Duodenal mucosa (tissue), 2 donors: ENCODE data around the gene CTNNA2.

Source experiments
- H3K27ac ChIP-seq: one replicate; pipeline ENCODE4 v1.7.0; 2013; ENCODE audit warnings: low read depth, low read length
- H3K27me3 ChIP-seq, 2 donors: one replicate each; pipeline ENCODE4 v1.7.0; 2013; ENCODE audit warnings: low read length in 2 of 2, control low read depth in 1 of 2; ENCODE audit not compliant: insufficient read depth in 2 of 2, control insufficient read depth in 1 of 2
- H3K36me3 ChIP-seq, 2 donors: one replicate each; pipeline ENCODE4 v1.7.0; 2013; ENCODE audit warnings: low read length in 2 of 2, control low read depth in 1 of 2; ENCODE audit not compliant: insufficient read depth in 2 of 2, control insufficient read depth in 1 of 2
- H3K4me1 ChIP-seq, 2 donors: one replicate each; pipeline ENCODE4 v1.7.0; 2013; ENCODE audit warnings: low read length in 2 of 2, control low read depth in 1 of 2; ENCODE audit not compliant: insufficient read depth in 2 of 2, control insufficient read depth in 1 of 2
- H3K4me3 ChIP-seq, 2 donors: one replicate each; pipeline ENCODE4 v1.7.0; 2013; ENCODE audit warnings: low read length in 2 of 2, low read depth in 1 of 2
- H3K9ac ChIP-seq, 2 donors: one replicate each; pipeline ENCODE4 v1.7.0; 2013; ENCODE audit warnings: low read length in 2 of 2, low read depth in 1 of 2
- H3K9me3 ChIP-seq, 2 donors: one replicate each; pipeline ENCODE4 v1.7.0; 2013; ENCODE audit warnings: low read length in 2 of 2, control low read depth in 1 of 2; ENCODE audit not compliant: control insufficient read depth in 1 of 2

The CTNNA2 gene

GRCh38 chr2:79695248-79695647 is 182.4 kb downstream of the CTNNA2 start:
- no peak overlapping the region for H3K9ac ChIP-seq
- H3K36me3 ChIP-seq = no peaks in the 10 kb centered on the region
- no peaks in the 10 kb centered on the region for H3K4me1 ChIP-seq
- H3K27ac ChIP-seq = no peak overlapping the region
- no peak overlapping the region for H3K4me3 ChIP-seq
- no peaks in the 10 kb centered on the region for H3K9me3 ChIP-seq
- H3K27me3 ChIP-seq = no peaks in the 10 kb centered on the region

- Histone ChIP-seq H3K27ac (no peak overlapping the region), H3K9ac (no peak overlapping the region), H3K4me3 (no peak overlapping the region), H3K9me3 (no peaks in the 10 kb centered on the region), H3K27me3 (no peaks in the 10 kb centered on the region), H3K4me1 (no peaks in the 10 kb centered on the region), H3K36me3 (no peaks in the 10 kb centered on the region)
Measured at GRCh38 chr2:79697200-79697599, 184.3 kb downstream of the CTNNA2 start.

GRCh38 chr2:79700651-79701050 is 187.8 kb downstream of the CTNNA2 start:
- Histone ChIP-seq H3K9me3 (no peaks in the 10 kb centered on the region), H3K4me3 (no peak overlapping the region), H3K4me1 (no peaks in the 10 kb centered on the region), H3K27me3 (no peaks in the 10 kb centered on the region), H3K36me3 (no peaks in the 10 kb centered on the region), H3K27ac (no peak overlapping the region), H3K9ac (no peak overlapping the region)

GRCh38 chr2:79702905-79703304 is 190.1 kb downstream of the CTNNA2 start:
- no peaks in the 10 kb centered on the region for H3K9me3 ChIP-seq
- H3K4me3 ChIP-seq = no peak overlapping the region
- H3K27ac ChIP-seq = no peak overlapping the region
- no peak overlapping the region for H3K9ac ChIP-seq
- no peaks in the 10 kb centered on the region for H3K27me3 ChIP-seq
- H3K4me1 ChIP-seq = no peaks in the 10 kb centered on the region
- H3K36me3 ChIP-seq = no peaks in the 10 kb centered on the region

GRCh38 chr2:79711098-79711497 is 198.2 kb downstream of the CTNNA2 start:
- no peak overlapping the region for H3K4me3 ChIP-seq
- H3K36me3 ChIP-seq = no peaks in the 10 kb centered on the region
- H3K9ac ChIP-seq = no peak overlapping the region
- no peaks in the 10 kb centered on the region for H3K27me3 ChIP-seq
- H3K27ac ChIP-seq = no peak overlapping the region
- no peaks in the 10 kb centered on the region for H3K9me3 ChIP-seq
- no peaks in the 10 kb centered on the region for H3K4me1 ChIP-seq

GRCh38 chr2:79713131-79713785 is 200.4 kb downstream of the CTNNA2 start:
- H3K4me3 ChIP-seq = no peak overlapping the region
- no peaks in the 10 kb centered on the region for H3K27me3 ChIP-seq
- no peaks in the 10 kb centered on the region for H3K36me3 ChIP-seq
- no peaks in the 10 kb centered on the region for H3K9me3 ChIP-seq
- H3K9ac ChIP-seq = no peak overlapping the region
- H3K27ac ChIP-seq = no peak overlapping the region
- no peaks in the 10 kb centered on the region for H3K4me1 ChIP-seq

GRCh38 chr2:79714283-79714682 is 201.4 kb downstream of the CTNNA2 start:
- no peak overlapping the region for H3K9ac ChIP-seq
- no peaks in the 10 kb centered on the region for H3K27me3 ChIP-seq
- no peaks in the 10 kb centered on the region for H3K36me3 ChIP-seq
- H3K27ac ChIP-seq = no peak overlapping the region
- no peak overlapping the region for H3K4me3 ChIP-seq
- H3K9me3 ChIP-seq = no peaks in the 10 kb centered on the region
- no peaks in the 10 kb centered on the region for H3K4me1 ChIP-seq

GRCh38 chr2:79715338-79715737 is 202.5 kb downstream of the CTNNA2 start:
- Histone ChIP-seq H3K4me1 (no peaks in the 10 kb centered on the region), H3K27ac (no peak overlapping the region), H3K36me3 (no peaks in the 10 kb centered on the region)

GRCh38 chr2:79716266-79716665 is 203.4 kb downstream of the CTNNA2 start:
- no peaks in the 10 kb centered on the region for H3K36me3 ChIP-seq
- H3K27ac ChIP-seq = no peak overlapping the region
- H3K9ac ChIP-seq = no peak overlapping the region
- H3K4me1 ChIP-seq = no peaks in the 10 kb centered on the region
- H3K27me3 ChIP-seq = no peaks in the 10 kb centered on the region
- H3K9me3 ChIP-seq = no peaks in the 10 kb centered on the region
- H3K4me3 ChIP-seq = no peak overlapping the region

More at GRCh38 chr2:79715338-79715737, 202.5 kb downstream of the CTNNA2 start:
- no peaks in the 10 kb centered on the region for H3K27me3 ChIP-seq
- H3K4me3 ChIP-seq = no peak overlapping the region
- H3K9ac ChIP-seq = no peak overlapping the region
- H3K9me3 ChIP-seq = no peaks in the 10 kb centered on the region

GRCh38 chr2:79717364-79718007 is 204.6 kb downstream of the CTNNA2 start:
- Histone ChIP-seq H3K27ac (no peak overlapping the region), H3K4me3 (no peak overlapping the region), H3K9ac (no peak overlapping the region), H3K36me3 (no peaks in the 10 kb centered on the region), H3K4me1 (no peaks in the 10 kb centered on the region), H3K27me3 (no peaks in the 10 kb centered on the region), H3K9me3 (no peaks in the 10 kb centered on the region)
